WERI-Rb-1 (cell line): ENCODE results near the gene LILRB2.
"Not testable (repeated sequence)": the region's sequence is repeated elsewhere in the genome, so short reads cannot be mapped to it uniquely, and the experiment has no call there.

Experiments
- DNase-seq: peaks from one replicate; pipeline ENCODE4 v3.0.0-alpha.2; 2020
- H3K27ac ChIP-seq: fragments of 250-450 bp; sonication (Bioruptor Pico); 2 replicates; pipeline ENCODE4 v1.5.1; 2020; ENCODE audit warnings: mild to moderate bottlenecking, moderate library complexity
- H3K27me3 ChIP-seq: fragments of 250-450 bp; sonication (Bioruptor Pico); 2 replicates; pipeline ENCODE4 v1.5.1; 2021; ENCODE audit warnings: mild to moderate bottlenecking, low read depth, moderate library complexity; ENCODE audit not compliant: insufficient read depth, severe bottlenecking
- H3K36me3 ChIP-seq: fragments of 250-450 bp; sonication (Bioruptor Pico); 2 replicates; pipeline ENCODE4 v1.5.1; 2020; ENCODE audit warnings: mild to moderate bottlenecking, moderate library complexity
- H3K4me3 ChIP-seq: 2 replicates; pipeline ENCODE4 v1.5.1; 2011; ENCODE audit warnings: low read depth, mild to moderate bottlenecking, control low read depth, low read length
- H3K9me3 ChIP-seq: fragments of 250-450 bp; sonication (Bioruptor Pico); 2 replicates; pipeline ENCODE4 v1.5.1; 2021; ENCODE audit warnings: mild to moderate bottlenecking, moderate library complexity; ENCODE audit not compliant: severe bottlenecking
- CTCF ChIP-seq: IDR thresholded peaks from 2 replicates; pipeline ENCODE4 v1.5.1; 2011; ENCODE audit warnings: low read depth, mild to moderate bottlenecking, control low read depth, inconsistent platforms, low read length

Gene LILRB2

GRCh38 chr19:54281007-54281728 is at the start of gene LILRB2:
LILRB2 (minus strand) TSS chr19:54281110; CDS start chr19:54280496, 614 bp downstream.
- no peak for TF ChIP-seq CTCF
- Histone ChIP-seq H3K27me3 (peaks cover 44% of the 10 kb centered on the region), H3K4me3 (no peak within 1 kb of the TSS), H3K9me3 (no peaks in the 10 kb centered on the region), H3K36me3 (no peaks in the 10 kb centered on the region), H3K27ac (no peak within 1 kb of the TSS)
- DNase-seq = no peak

- TF ChIP-seq CTCF = no peak
- DNase-seq = no peak
- Histone ChIP-seq H3K27ac (no peak overlapping the region), H3K27me3 (peaks cover 88% of the 10 kb centered on the region), H3K36me3 (no peaks in the 10 kb centered on the region), H3K9me3 (no peaks in the 10 kb centered on the region), H3K4me3 (no peak overlapping the region)
Measured at GRCh38 chr19:54329476-54330165, 48.7 kb upstream of the LILRB2 start.

- H3K4me3 ChIP-seq, H3K9me3 ChIP-seq, DNase-seq, H3K36me3 ChIP-seq, H3K27ac ChIP-seq: not testable (repeated sequence)
- H3K27me3 ChIP-seq = peaks cover 88% of the 10 kb centered on the region
Measured at GRCh38 chr19:54328781-54329180, 47.9 kb upstream of the LILRB2 start.

- Histone ChIP-seq H3K9me3 (peaks cover 6% of the 10 kb centered on the region), H3K27me3 (peaks cover 77% of the 10 kb centered on the region), H3K27ac (no peak overlapping the region), H3K36me3 (no peaks in the 10 kb centered on the region), H3K4me3 (no peak overlapping the region)
- no peak for DNase-seq
- TF ChIP-seq CTCF = no peak
Measured at GRCh38 chr19:54325631-54326030, 44.7 kb upstream of the LILRB2 start.

GRCh38 chr19:54325194-54325621 is 44.3 kb upstream of the LILRB2 start:
- no peak for DNase-seq
- Histone ChIP-seq H3K27me3 (peaks cover 79% of the 10 kb centered on the region), H3K4me3 (no peak overlapping the region), H3K9me3 (peaks cover 6% of the 10 kb centered on the region), H3K27ac (no peak overlapping the region), H3K36me3 (no peaks in the 10 kb centered on the region)
- peak; percentile 70 for TF ChIP-seq CTCF

GRCh38 chr19:54324071-54324470 is 43.2 kb upstream of the LILRB2 start:
- TF ChIP-seq CTCF = no peak
- H3K4me3 ChIP-seq = no peak overlapping the region
- no peaks in the 10 kb centered on the region for H3K36me3 ChIP-seq
- no peak for DNase-seq
- H3K27me3 ChIP-seq = peaks cover 77% of the 10 kb centered on the region
- no peak overlapping the region for H3K27ac ChIP-seq
- H3K9me3 ChIP-seq = peaks cover 6% of the 10 kb centered on the region

- H3K27ac ChIP-seq, H3K36me3 ChIP-seq, H3K9me3 ChIP-seq, H3K4me3 ChIP-seq: not testable (repeated sequence)
- H3K27me3 ChIP-seq = peaks cover 76% of the 10 kb centered on the region
- DNase-seq = peak; percentile 20
Measured at GRCh38 chr19:54322934-54323333, 42.0 kb upstream of the LILRB2 start.

GRCh38 chr19:54322295-54322694 is 41.4 kb upstream of the LILRB2 start:
- H3K36me3 ChIP-seq, H3K4me3 ChIP-seq, H3K27ac ChIP-seq, H3K9me3 ChIP-seq, DNase-seq: not testable (repeated sequence)
- H3K27me3 ChIP-seq = peaks cover 76% of the 10 kb centered on the region
